Transverse colon (tissue), 4 donors: ENCODE results near the gene ACKR1. TPM values are rescaled to one million over a fixed set of nuclear protein-coding genes. Genes with fewer than 3 reads are reported as not detected.

Source experiments
- DNase-seq: peaks from one replicate; pipeline ENCODE4 v3.0.0-alpha.2; 2019
- H3K27ac ChIP-seq, 4 donors: fragments of 200-600 bp; sonication (generic); 2 replicates each; pipeline ENCODE4 v1.5.1; 2016 to 2018; ENCODE audit warnings: inconsistent platforms in 4 of 4
- H3K27me3 ChIP-seq: fragments of 200-600 bp; sonication (generic); 2 replicates; pipeline ENCODE4 v1.5.1; 2017; ENCODE audit warnings: inconsistent platforms
- H3K36me3 ChIP-seq, 4 donors: fragments of 200-600 bp; sonication (generic); 2 replicates each; pipeline ENCODE4 v1.5.1; 2017 to 2019; ENCODE audit warnings: inconsistent platforms in 4 of 4
- H3K4me1 ChIP-seq, 4 donors: fragments of 200-600 bp; sonication (generic); 2 replicates each; pipeline ENCODE4 v1.5.1; 2017 to 2020; ENCODE audit warnings: inconsistent platforms in 4 of 4
- H3K4me3 ChIP-seq, 4 donors: fragments of 200-600 bp; sonication (generic); 1 replicate in 1 of 4; 2 replicates in 3 of 4; pipeline versions ENCODE4 v1.5.1 to v1.6.1; 2017 to 2019; ENCODE audit warnings: inconsistent platforms in 4 of 4
- H3K9me3 ChIP-seq, 2 donors: fragments of 200-600 bp; sonication (generic); 2 replicates each; pipeline ENCODE4 v1.5.1; 2017 to 2019; ENCODE audit warnings: inconsistent platforms in 2 of 2
- EP300 ChIP-seq: sonication (generic); formaldehyde crosslinking; IDR thresholded peaks from one replicate; pipeline ENCODE4 v1.6.1; 2017; ENCODE audit warnings: antibody characterized with exemption, low read depth
- POLR2A ChIP-seq: fragments of 450-650 bp; IDR thresholded peaks from one replicate; pipeline ENCODE4 v1.6.1; 2016; ENCODE audit warnings: antibody characterized with exemption, mild to moderate bottlenecking, moderate library complexity
- POLR2AphosphoS5 ChIP-seq, 3 donors: sonication (generic); formaldehyde crosslinking; IDR thresholded peaks; one replicate each; pipeline ENCODE4 v1.6.1; 2016; ENCODE audit warnings: antibody characterized with exemption in 3 of 3
- WGBS, 2 donors: methylation state at CpG; one replicate each; pipeline ENCODE4 v1.1.5; 2018; ENCODE audit warnings: low coverage in 1 of 2; 5-methylcytosine and 5-hydroxymethylcytosine counted together
- in situ Hi-C, 4 donors: fragments of 200-750 bp; cut with MboI; loops; one replicate each; pipeline versions ENCODE4 v1.15.0 to v1.15.1; 2017; ENCODE audit warnings: low sequenced_read_pairs in 3 of 4, low pct_ligation_motif_present in 1 of 4, low pct_unique_long_range_greater_than_20kb in 1 of 4
- intact Hi-C: fragments of 100-400 bp; cut with DNase I; formaldehyde crosslinking; loops from one replicate; pipeline ENCODE4 v1.15.1; 2023; ENCODE audit warnings: low total_unique reads
- total RNA-seq, 4 donors: library from RNA; depleted of rRNA; stranded (reverse); fragments of >200 nt; gene quantifications; one replicate each; pipeline ENCODE4 v1.1.0, GENCODE V29; 2016
- TF ChIP-seq, protein P1 (sequence below), 5 experiments: fragments of 200-600 bp in 3 of 5; fragments of 450-650 bp in 2 of 5; sonication (generic) in 3 of 5; IDR thresholded peaks; 1 replicate in 2 of 5; 2 replicates in 3 of 5; pipeline ENCODE4 v1.5.1; 2016 to 2017; ENCODE audit warnings: antibody characterized with exemption in 5 of 5, inconsistent platforms in 3 of 5, mild to moderate bottlenecking in 2 of 5, moderate library complexity in 1 of 5

ACKR1 gene
- total RNA-seq, 4 donors from 2014 or later = 4.1 to 16.7 (median 9.9) TPM

- TF ChIP-seq, protein P1, sequence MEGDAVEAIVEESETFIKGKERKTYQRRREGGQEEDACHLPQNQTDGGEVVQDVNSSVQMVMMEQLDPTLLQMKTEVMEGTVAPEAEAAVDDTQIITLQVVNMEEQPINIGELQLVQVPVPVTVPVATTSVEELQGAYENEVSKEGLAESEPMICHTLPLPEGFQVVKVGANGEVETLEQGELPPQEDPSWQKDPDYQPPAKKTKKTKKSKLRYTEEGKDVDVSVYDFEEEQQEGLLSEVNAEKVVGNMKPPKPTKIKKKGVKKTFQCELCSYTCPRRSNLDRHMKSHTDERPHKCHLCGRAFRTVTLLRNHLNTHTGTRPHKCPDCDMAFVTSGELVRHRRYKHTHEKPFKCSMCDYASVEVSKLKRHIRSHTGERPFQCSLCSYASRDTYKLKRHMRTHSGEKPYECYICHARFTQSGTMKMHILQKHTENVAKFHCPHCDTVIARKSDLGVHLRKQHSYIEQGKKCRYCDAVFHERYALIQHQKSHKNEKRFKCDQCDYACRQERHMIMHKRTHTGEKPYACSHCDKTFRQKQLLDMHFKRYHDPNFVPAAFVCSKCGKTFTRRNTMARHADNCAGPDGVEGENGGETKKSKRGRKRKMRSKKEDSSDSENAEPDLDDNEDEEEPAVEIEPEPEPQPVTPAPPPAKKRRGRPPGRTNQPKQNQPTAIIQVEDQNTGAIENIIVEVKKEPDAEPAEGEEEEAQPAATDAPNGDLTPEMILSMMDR (IDR thresholded peaks at IDR 0.05) = no peak
- TF ChIP-seq POLR2A (no peak), EP300 (no peak), POLR2AphosphoS5 (IDR thresholded peaks at IDR 0.05) (no peak)
- no peak for DNase-seq
- H3K9me3 ChIP-seq = no peaks in the 10 kb centered on the region
- no peak overlapping the region for H3K4me3 ChIP-seq
- intact Hi-C loops (no loop called here), in situ Hi-C loops (no loop called here)
- H3K27ac ChIP-seq = no peak overlapping the region
- no peaks in the 10 kb centered on the region for H3K4me1 ChIP-seq
- H3K27me3 ChIP-seq = peaks cover 3% of the 10 kb centered on the region
- no peaks in the 10 kb centered on the region for H3K36me3 ChIP-seq
- WGBS, 2 donors = 84 to 85% methylated on average over 5 of the region's 5 CpGs
Measured at GRCh38 chr1:159222075-159222865, 17.6 kb downstream of the ACKR1 start.

GRCh38 chr1:159223004-159223403, 18.3 kb downstream of the ACKR1 start:
- H3K36me3 ChIP-seq = no peaks in the 10 kb centered on the region
- intact Hi-C loops = no loop called here
- H3K27me3 ChIP-seq = peaks cover 3% of the 10 kb centered on the region
- no peaks in the 10 kb centered on the region for H3K4me1 ChIP-seq
- in situ Hi-C loops = no loop called here
- no peak overlapping the region for H3K4me3 ChIP-seq
- H3K27ac ChIP-seq = no peak overlapping the region
- no peak for DNase-seq
- 38 to 49% methylated on average over 1 to 2 of the region's 2 CpGs for whole genome bisulfite sequencing, 2 donors
- no peaks in the 10 kb centered on the region for H3K9me3 ChIP-seq
- TF ChIP-seq EP300 = no peak
- TF ChIP-seq POLR2A = no peak
- TF ChIP-seq, protein P1 (IDR thresholded peaks at IDR 0.05) = no peak
- TF ChIP-seq POLR2AphosphoS5 (IDR thresholded peaks at IDR 0.05) = no peak

GRCh38 chr1:159228554-159228953, 23.9 kb downstream of the ACKR1 start:
- no peak for TF ChIP-seq POLR2AphosphoS5 (IDR thresholded peaks at IDR 0.05)
- TF ChIP-seq, protein P1 (IDR thresholded peaks at IDR 0.05) = no peak
- no peak for TF ChIP-seq EP300
- no peak for TF ChIP-seq POLR2A
- intact Hi-C loops = no loop called here
- Histone ChIP-seq H3K9me3 (no peaks in the 10 kb centered on the region), H3K4me1 (no peaks in the 10 kb centered on the region), H3K27me3 (peaks cover 3% of the 10 kb centered on the region), H3K27ac (no peak overlapping the region), H3K4me3 (no peak overlapping the region), H3K36me3 (no peaks in the 10 kb centered on the region)
- in situ Hi-C loops = no loop called here
- WGBS, 2 donors = 70 to 75% methylated on average over 2 of the region's 2 CpGs
- DNase-seq = no peak

GRCh38 chr1:159229260-159229885, 24.7 kb downstream of the ACKR1 start:
- in situ Hi-C loops (no loop called here), intact Hi-C loops (no loop called here)
- H3K36me3 ChIP-seq = no peaks in the 10 kb centered on the region
- no peak overlapping the region for H3K4me3 ChIP-seq
- no peaks in the 10 kb centered on the region for H3K9me3 ChIP-seq
- TF ChIP-seq EP300 (no peak), POLR2A (no peak), POLR2AphosphoS5 (IDR thresholded peaks at IDR 0.05) (no peak)
- TF ChIP-seq, protein P1 (IDR thresholded peaks at IDR 0.05) = no peak
- DNase-seq = no peak
- no peak overlapping the region for H3K27ac ChIP-seq
- 70 to 77% methylated on average over 2 to 8 of the region's 8 CpGs for WGBS, 2 donors
- H3K27me3 ChIP-seq = peaks cover 3% of the 10 kb centered on the region
- no peaks in the 10 kb centered on the region for H3K4me1 ChIP-seq
